Brain pericyte (primary cell): Measurements from ENCODE around the gene RABGAP1.

Experiments used
- DNase-seq: peaks from one replicate; pipeline ENCODE4 v3.0.0-alpha.2; 2012; ENCODE audit warnings: low read depth, low spot score

RABGAP1 gene

GRCh38 chr9:123008909-123009308, 68.1 kb downstream of the RABGAP1 start:
- DNase-seq = no peak

- no peak for DNase-seq
Measured at GRCh38 chr9:123011380-123011779, 70.6 kb downstream of the RABGAP1 start.

GRCh38 chr9:123011878-123012528, 71.2 kb downstream of the RABGAP1 start:
- DNase-seq = no peak

- DNase-seq = no peak
Measured at GRCh38 chr9:123016631-123017030, 75.8 kb downstream of the RABGAP1 start.

GRCh38 chr9:123020796-123021195, 80.0 kb downstream of the RABGAP1 start:
- DNase-seq = no peak

GRCh38 chr9:123026425-123026824, 85.6 kb downstream of the RABGAP1 start:
- DNase-seq = no peak

- no peak for DNase-seq
Measured at GRCh38 chr9:123027517-123027916, 86.7 kb downstream of the RABGAP1 start.

GRCh38 chr9:123028136-123028535, 87.3 kb downstream of the RABGAP1 start:
- DNase-seq = no peak

GRCh38 chr9:123028973-123029372, 88.2 kb downstream of the RABGAP1 start:
- no peak for DNase-seq

- DNase-seq = no peak
Measured at GRCh38 chr9:123031963-123032362, 91.1 kb downstream of the RABGAP1 start.

GRCh38 chr9:123033352-123033751, 92.5 kb downstream of the RABGAP1 start, which contains the start of gene GPR21:
Gene GPR21 (plus strand): TSS chr9:123033667. CDS start chr9:123034567, 900 bp downstream.
- DNase-seq = no peak

- DNase-seq = no peak
Measured at GRCh38 chr9:123033864-123034601, 93.2 kb downstream of the RABGAP1 start.

GRCh38 chr9:123034881-123035510, 94.2 kb downstream of the RABGAP1 start:
- DNase-seq = no peak

GRCh38 chr9:123035791-123036190, 95.0 kb downstream of the RABGAP1 start:
- no peak for DNase-seq

GRCh38 chr9:123036893-123037545, 96.2 kb downstream of the RABGAP1 start:
- DNase-seq = no peak

GRCh38 chr9:123039617-123040219, 98.9 kb downstream of the RABGAP1 start:
- no peak for DNase-seq

- no peak for DNase-seq
Measured at GRCh38 chr9:123040801-123041200, 100.0 kb downstream of the RABGAP1 start.

GRCh38 chr9:123041489-123041888, 100.7 kb downstream of the RABGAP1 start:
- DNase-seq = no peak

GRCh38 chr9:123043081-123043939, 102.5 kb downstream of the RABGAP1 start:
- no peak for DNase-seq

- no peak for DNase-seq
Measured at GRCh38 chr9:123044586-123044985, 103.8 kb downstream of the RABGAP1 start.
